Breast epithelium (tissue), 3 donors: Measurements from ENCODE around the gene NRXN2.

Experiments used
- CTCF ChIP-seq, 3 donors: fragments of 450-650 bp; IDR thresholded peaks; one replicate each; pipeline ENCODE4 v1.5.1; 2016 to 2017; ENCODE audit warnings: antibody characterized with exemption in 3 of 3, mild to moderate bottlenecking in 3 of 3, moderate library complexity in 3 of 3
- POLR2A ChIP-seq: fragments of 450-650 bp; IDR thresholded peaks from one replicate; pipeline ENCODE4 v1.6.1; 2016; ENCODE audit warnings: antibody characterized with exemption, mild to moderate bottlenecking, moderate library complexity
- POLR2AphosphoS5 ChIP-seq, 3 donors: sonication (generic); formaldehyde crosslinking; IDR thresholded peaks; one replicate each; pipeline ENCODE4 v1.6.1; 2017; ENCODE audit warnings: antibody characterized with exemption in 3 of 3

DNA sequence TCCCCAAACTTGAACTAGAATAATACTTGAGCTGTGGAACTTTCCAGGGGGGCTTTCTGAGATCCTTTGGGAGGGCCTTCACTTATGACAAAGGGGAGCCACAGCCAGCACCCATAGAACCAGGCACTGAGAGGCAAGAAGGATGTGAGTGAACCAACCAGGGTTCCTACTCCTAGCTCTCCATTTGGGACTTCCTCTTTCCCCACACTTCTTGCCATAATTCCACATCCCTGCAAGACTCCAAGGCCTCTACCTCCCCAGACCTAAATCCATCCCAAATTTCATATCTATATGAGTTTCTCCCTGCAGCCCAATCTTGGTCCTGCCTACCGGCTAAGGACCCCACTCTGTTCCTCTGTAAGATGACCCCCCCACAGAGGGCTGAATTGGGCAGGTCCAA, 31.5 kb downstream of the NRXN2 start:
- TF ChIP-seq CTCF (IDR thresholded peaks at IDR 0.05): no peak
- no peak for TF ChIP-seq POLR2AphosphoS5 (IDR thresholded peaks at IDR 0.05)
- no peak for TF ChIP-seq POLR2A
